NB4 (cell line): Measurements from ENCODE around the gene PIGQ.

Experiments
- CTCF ChIP-seq: IDR thresholded peaks from one replicate; pipeline ENCODE4 v1.5.1; 2012; ENCODE audit warnings: low read depth, low read length
- POLR2A ChIP-seq: IDR thresholded peaks from 2 replicates; pipeline ENCODE4 v1.6.1; 2011; ENCODE audit warnings: mild to moderate bottlenecking; ENCODE audit not compliant: insufficient read length; ENCODE audit errors: extremely low read depth

DNA sequence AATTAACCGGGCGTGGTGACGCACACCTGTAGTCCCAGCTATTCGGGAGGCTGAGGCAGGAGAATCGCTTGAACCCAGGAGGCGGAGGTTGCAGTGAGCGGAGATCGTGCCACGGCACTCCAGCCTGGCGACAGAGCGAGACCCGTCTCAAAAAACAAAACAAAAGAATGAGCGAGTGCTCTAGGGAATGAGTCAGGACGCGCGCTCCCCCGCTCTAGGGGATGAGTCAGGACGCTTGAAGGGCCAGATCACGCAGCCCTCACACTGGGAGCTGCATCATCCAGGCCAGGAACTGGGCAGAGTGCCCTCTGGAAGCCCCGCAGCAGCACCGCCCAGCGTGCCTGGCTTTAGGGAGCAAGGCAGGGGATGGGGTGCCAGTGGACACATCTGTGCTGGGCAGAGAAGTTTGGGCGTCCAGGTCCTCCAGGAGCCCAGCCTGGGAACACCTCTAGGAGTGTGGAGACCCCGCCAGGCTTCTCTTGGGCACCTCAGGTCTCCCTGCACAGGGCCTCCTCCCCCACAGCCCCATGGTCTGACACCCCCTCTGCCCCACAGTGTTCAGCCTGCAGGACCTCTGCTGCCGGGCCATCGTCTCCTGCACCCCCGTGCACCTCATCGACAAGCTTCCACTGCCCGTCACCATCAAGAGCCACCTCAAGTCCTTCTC, 57.2 kb downstream of the PIGQ start:
- TF ChIP-seq CTCF = no peak
- no peak for TF ChIP-seq POLR2A
